ENCODE data around the gene TLK2.

GRCh38 chr17:62641153-62641552 is 162.5 kb downstream of the TLK2 start:
- TF ChIP-seq CTCF (IDR thresholded peaks at IDR 0.05; ENCODE audit: low read depth, low read length) (no peak), POLR2A (IDR thresholded peaks at IDR 0.05; ENCODE audit: extremely low read depth, insufficient read length) (no peak)

Measured in NB4 (cell line).